ENCODE results near the gene ARHGAP6.

DNA sequence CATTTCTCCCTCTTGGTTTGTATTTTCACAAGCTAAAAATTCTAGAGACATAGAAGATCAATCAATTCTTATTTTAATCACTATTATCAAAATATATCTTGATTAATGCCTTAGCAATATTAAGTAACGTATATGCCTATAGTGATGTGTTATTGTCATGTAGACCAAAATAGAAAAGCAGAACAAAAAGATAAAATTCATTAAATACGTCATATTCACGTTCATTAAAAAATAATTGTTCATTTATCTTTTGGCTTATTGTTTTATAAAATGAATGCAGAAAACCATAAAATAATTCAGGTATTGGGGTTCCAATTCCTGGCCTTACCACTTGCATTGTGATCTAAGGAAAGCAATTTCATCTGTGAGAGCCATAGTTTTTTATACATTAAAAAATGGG is 300.3 kb downstream of the ARHGAP6 start:
- TF ChIP-seq RCOR1 (IDR thresholded peaks at IDR 0.05; ENCODE audit: insufficient replicate concordance, low read length) = no peak
- TF ChIP-seq, protein P1, sequence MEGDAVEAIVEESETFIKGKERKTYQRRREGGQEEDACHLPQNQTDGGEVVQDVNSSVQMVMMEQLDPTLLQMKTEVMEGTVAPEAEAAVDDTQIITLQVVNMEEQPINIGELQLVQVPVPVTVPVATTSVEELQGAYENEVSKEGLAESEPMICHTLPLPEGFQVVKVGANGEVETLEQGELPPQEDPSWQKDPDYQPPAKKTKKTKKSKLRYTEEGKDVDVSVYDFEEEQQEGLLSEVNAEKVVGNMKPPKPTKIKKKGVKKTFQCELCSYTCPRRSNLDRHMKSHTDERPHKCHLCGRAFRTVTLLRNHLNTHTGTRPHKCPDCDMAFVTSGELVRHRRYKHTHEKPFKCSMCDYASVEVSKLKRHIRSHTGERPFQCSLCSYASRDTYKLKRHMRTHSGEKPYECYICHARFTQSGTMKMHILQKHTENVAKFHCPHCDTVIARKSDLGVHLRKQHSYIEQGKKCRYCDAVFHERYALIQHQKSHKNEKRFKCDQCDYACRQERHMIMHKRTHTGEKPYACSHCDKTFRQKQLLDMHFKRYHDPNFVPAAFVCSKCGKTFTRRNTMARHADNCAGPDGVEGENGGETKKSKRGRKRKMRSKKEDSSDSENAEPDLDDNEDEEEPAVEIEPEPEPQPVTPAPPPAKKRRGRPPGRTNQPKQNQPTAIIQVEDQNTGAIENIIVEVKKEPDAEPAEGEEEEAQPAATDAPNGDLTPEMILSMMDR (conservative IDR thresholded peaks at IDR 0.05; ENCODE audit: low read depth, low read length) = no peak
